ENCODE data around the gene CDC6.
A peak's percentile ranks its signal among the peaks of the same experiment; 100 is the strongest.

The CDC6 gene, protein sequence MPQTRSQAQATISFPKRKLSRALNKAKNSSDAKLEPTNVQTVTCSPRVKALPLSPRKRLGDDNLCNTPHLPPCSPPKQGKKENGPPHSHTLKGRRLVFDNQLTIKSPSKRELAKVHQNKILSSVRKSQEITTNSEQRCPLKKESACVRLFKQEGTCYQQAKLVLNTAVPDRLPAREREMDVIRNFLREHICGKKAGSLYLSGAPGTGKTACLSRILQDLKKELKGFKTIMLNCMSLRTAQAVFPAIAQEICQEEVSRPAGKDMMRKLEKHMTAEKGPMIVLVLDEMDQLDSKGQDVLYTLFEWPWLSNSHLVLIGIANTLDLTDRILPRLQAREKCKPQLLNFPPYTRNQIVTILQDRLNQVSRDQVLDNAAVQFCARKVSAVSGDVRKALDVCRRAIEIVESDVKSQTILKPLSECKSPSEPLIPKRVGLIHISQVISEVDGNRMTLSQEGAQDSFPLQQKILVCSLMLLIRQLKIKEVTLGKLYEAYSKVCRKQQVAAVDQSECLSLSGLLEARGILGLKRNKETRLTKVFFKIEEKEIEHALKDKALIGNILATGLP

GRCh38 chr17:40287494-40288369, at the start of gene CDC6:
Gene CDC6, plus strand, starts transcription at chr17:40287879. Its CDS starts 1,542 bp downstream, at chr17:40289421.
- peak; percentile 98 for DNase-seq

DNA sequence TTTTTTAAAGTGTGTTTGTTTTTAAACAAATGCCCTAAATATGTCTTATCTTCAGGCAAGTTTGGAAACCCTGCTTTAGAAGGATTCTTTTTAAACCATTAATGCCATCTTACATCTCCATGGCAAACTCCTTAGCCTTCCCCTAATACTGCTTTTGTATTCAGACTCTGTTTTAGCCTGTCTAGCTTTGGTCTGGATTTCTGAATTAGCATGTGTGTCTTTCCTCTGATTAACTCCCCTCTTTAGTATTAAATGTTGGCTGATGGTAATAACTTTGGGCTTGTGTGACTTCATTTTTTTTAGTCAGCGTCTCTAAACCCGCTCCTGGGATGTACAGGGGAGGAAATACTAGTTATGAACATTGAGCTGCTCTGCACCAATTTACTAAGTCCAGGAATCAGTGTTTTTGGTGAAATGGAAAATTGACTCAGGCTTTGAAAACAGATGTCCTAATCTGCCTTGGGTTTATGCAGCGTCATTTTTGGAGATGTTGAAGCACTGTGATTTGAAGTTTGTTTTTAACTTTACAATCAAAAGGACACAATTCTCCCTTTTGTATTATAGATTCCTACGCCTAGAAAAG, 46.3 kb upstream of the CDC6 start:
- DNase-seq: no peak

- DNase-seq: no peak
Measured at GRCh38 chr17:40242774-40243173, 44.9 kb upstream of the CDC6 start.

DNA sequence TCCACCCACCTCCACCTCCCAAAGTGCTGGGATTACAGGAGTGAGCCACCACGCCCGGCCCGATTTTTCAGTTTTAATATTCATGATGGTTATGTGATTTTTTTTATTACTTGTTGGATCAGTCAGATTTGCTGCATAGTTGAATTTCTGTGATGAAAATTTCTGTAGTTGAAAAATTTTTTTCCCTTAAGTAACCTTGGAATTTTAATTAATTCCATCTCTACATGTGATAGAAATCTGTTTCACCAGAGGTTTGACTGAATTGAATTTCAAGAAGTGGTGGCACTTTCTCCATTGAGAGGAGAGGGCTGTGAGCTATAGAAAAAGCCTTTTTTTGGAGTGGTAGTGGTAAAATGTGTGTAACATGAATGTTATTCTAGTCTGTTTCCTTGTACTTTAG, 43.9 kb upstream of the CDC6 start:
- DNase-seq: no peak

- DNase-seq: no peak
Measured at GRCh38 chr17:40244255-40244654, 43.4 kb upstream of the CDC6 start.

- DNase-seq: no peak
Measured at GRCh38 chr17:40247926-40248495, 39.7 kb upstream of the CDC6 start.

DNA sequence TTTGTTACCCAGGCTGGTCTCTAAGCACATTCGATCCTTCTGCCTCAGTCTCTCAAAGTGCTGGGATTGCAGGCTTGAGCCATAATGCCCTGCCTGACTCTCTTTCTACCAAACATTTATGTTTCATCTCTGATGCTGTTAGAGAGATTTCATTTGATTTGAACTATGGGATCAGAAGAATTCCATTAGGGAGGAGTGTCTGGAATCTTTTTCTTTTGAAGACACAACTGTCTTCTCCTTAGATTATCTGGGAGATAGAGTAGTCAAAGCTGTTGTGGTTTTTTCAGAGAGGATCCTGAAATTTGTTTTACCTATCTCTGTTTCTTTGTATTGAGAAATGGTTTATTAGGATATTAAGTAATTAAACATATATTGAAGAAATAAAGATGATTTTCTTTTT, 39.2 kb upstream of the CDC6 start:
- no peak for DNase-seq

DNA sequence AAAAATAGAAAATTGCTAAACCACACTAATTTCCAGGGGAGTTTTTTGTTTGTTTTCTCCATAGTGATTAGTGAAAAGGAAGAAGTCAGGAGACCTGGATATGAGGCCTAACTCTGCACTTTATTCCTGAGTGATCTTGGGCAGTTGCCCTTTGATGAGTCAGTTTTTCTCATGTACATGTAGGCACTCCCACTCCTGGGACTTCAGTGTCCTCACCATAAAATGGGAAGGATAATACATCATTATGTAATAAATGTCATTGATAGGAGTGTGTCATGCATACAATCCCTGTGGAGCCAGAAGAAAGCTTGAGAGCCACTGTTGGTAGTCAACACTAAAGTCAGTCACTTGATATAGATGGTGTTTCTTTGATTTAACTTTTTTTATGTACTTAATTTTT, 36.1 kb upstream of the CDC6 start:
- no peak for DNase-seq

DNA sequence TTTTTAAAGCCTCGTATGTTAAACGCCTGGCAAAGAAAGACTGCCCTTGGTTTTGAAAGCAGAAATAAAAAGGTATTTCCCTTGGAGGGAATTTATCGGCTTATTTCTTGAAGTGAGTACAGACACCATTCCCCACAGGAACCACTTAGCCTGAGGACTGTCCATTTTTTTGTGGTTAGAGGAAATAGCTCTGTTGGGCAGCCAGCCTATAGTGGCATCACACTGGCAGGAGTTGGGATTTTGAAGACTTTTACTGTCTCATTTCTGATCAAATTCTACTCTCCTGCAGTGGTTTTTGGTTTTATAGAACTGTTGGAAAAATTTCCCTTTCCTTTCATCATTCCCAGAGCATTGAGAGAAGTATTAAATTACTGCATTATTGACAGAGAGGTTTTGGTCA, 34.1 kb upstream of the CDC6 start:
- DNase-seq: no peak

GRCh38 chr17:40259505-40259904, 28.2 kb upstream of the CDC6 start:
- no peak for DNase-seq

GRCh38 chr17:40260528-40260927, 27.2 kb upstream of the CDC6 start:
- no peak for DNase-seq

DNA sequence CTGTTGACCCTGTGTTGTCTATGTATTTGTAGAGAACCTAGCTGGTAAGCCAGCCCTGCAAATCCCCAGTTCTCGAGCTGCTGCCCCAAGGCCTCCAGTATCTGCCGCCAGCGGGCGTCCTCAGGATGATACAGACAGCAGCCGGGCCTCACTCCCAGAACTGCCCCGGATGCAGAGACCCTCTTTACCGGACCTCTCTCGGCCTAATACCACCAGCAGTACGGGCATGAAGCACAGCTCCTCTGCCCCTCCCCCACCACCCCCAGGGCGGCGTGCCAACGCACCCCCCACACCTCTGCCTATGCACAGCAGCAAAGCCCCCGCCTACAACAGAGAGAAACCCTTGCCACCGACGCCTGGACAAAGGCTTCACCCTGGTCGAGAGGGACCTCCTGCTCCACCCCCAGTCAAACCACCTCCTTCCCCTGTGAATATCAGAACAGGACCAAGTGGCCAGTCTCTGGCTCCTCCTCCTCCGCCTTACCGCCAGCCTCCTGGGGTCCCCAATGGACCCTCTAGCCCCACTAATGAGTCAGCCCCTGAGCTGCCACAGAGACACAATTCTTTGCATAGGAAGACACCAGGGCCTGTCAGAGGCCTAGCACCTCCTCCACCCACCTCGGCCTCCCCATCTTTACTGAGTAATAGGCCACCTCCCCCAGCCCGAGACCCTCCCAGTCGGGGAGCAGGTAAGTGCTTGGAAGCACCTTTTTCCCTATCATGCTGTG, 23.1 kb upstream of the CDC6 start:
- DNase-seq: no peak

GRCh38 chr17:40265337-40265736, 22.3 kb upstream of the CDC6 start:
- no peak for DNase-seq

DNA sequence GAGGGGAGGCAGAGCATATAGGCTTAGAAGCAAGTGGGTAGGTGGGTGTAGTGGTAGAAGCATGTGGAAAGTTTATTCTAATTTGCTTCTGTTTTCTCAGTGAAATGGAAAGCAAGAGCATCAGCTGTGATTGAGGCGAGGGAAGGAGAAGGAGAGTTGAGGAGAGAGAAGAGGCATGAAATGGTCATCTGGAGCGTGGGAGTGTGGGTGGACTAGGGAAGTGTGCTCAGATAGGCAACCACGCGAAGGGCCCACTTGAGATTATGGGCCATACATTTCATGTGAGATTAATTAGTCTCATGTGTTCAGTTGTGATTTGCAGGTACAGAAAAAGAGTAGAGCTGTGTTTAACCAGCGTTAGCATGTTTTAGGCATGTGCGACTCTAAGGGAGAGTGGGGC, 20.8 kb upstream of the CDC6 start:
- no peak for DNase-seq

- no peak for DNase-seq
Measured at GRCh38 chr17:40268141-40268712, 19.5 kb upstream of the CDC6 start.

DNA sequence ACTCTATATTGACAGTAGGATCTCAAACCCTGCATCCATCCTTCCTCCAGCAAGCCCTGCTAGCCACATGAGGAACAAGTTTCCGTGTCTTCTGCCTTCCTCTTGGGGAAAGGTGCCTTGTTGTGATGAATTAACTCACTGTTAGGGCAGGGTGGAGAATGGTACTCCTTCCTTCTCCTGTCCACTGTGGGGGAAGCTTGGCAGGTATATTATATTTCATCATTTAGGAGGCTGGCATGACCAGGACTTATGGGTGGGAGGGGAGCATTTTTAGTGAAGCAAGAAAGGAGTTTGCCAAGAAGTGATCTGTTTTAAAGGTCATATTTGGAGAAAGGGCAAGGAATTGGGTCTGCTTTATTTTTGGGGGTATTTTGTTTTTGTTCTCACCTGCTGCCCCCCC, 9.3 kb upstream of the CDC6 start:
- no peak for DNase-seq

GRCh38 chr17:40279402-40279801, 8.3 kb upstream of the CDC6 start:
- DNase-seq: no peak

GRCh38 chr17:40281663-40282062, 6.0 kb upstream of the CDC6 start:
- DNase-seq: no peak

DNA sequence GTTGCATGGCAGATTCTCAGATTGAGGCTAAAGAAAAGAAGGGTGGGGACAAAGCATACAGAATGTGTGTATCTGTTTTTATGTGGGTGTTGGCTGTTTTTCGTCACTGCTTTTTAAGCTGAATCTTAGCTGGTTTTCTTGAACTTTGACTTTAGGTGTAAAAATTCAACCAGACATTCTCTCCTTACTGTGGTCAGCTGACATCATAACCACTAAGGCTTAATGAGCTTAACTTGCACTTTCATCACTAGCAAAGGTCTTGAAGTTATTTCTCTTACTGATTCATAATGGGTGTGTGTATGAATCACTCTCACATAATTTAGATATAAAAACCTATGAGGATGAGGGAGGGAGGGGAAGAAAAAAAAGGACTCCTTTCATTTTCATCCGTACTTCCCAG, 4.0 kb upstream of the CDC6 start:
- no peak for DNase-seq

GRCh38 chr17:40284085-40284713, 3.5 kb upstream of the CDC6 start:
- no peak for DNase-seq

DNA sequence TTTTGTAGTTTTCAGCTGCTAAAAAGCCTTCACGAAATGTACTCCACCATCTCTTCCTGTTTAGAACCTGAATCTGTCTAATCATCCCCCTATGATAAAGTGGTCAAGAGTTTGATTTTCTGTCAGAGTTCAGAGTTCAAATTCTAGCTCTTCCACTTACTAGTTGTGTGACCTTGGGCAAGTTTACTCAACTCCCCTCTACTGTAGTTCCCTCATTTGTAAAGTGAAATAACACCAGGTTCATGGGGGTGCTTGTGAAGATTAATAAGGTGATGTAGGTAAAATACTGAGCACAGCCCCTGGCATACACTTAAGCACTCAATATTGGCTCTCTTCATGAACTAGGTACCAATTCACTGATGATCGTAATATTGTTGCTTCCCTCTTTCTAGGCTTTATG, 1.2 kb upstream of the CDC6 start:
- DNase-seq: no peak

GRCh38 chr17:40287159-40287493, 553 bp upstream of the CDC6 start:
- no peak for DNase-seq
